Esophagus mucosa (tissue), 1 donor: ENCODE results near the gene OBSCN. TPM values are rescaled to one million over a fixed set of nuclear protein-coding genes. Genes with fewer than 3 reads are reported as not detected.

Source experiments
- ATAC-seq: fragments of 200-7000 bp; cut with Tn5 transposase; one replicate; pipeline ENCODE4 v1.9.1; 2020
- total RNA-seq: library from RNA; stranded (reverse); gene quantifications from one replicate; pipeline ENCODE4 v1.2.4, GENCODE V29; 2023
- donor health status: DM: yes; HTN: yes; CAD: no.

The OBSCN gene
- total RNA-seq, 1 donor from 2014 or later: 9.8 TPM

DNA sequence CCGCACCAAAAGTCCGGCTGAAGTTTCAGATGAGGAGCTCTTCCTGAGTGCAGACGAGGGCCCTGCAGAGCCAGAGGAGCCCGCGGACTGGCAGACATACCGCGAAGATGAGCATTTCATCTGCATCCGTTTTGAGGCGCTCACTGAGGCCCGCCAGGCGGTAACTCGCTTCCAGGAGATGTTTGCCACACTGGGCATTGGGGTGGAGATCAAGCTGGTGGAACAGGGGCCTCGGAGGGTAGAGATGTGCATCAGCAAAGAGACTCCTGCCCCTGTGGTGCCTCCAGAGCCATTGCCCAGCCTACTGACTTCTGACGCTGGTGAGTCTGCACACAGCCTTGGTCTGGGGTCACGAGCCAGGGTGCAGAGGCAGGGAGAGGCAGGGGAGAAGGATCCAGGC is 114.1 kb downstream of the OBSCN start:
- ATAC-seq: no peak

GRCh38 chr1:228323401-228323800 is 115.6 kb downstream of the OBSCN start:
- no peak for ATAC-seq

DNA sequence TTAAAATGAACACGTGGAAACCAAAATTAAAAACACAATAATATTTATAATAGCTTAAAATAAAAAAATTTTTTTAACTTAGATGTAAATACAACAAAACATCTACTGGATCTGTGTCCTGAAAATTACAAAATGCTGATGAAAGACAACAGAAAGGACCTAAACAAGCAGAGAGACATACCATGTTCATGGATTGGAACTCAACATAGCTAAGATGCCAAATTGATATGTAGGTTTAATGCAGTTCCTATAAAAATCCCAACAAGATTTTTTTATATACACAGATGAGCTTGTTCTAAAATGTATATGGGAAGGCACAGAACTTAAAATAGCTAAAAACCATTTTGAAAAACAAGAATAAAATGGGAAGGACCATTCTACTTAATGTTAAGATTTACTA is 117.4 kb downstream of the OBSCN start:
- no peak for ATAC-seq

DNA sequence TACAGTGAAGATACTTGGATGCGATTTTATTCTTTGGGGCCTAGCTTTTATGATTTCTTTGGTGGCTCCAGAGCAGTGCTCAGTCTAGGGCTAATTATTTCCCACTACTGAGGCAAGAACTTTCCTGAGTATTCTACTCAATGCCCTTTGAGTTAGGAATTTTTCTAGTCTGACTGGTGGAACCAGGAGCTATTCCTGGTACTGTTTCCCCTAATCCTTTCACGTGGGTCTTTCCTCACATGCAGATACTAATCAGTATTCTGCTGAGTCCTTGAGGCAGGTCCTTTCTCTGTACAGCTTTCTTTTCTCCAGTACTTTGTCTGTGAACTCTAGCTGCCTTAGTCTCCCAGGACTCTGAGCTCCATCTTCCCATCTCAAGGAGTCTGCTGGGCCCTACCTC is 122.0 kb downstream of the OBSCN start:
- ATAC-seq: no peak

DNA sequence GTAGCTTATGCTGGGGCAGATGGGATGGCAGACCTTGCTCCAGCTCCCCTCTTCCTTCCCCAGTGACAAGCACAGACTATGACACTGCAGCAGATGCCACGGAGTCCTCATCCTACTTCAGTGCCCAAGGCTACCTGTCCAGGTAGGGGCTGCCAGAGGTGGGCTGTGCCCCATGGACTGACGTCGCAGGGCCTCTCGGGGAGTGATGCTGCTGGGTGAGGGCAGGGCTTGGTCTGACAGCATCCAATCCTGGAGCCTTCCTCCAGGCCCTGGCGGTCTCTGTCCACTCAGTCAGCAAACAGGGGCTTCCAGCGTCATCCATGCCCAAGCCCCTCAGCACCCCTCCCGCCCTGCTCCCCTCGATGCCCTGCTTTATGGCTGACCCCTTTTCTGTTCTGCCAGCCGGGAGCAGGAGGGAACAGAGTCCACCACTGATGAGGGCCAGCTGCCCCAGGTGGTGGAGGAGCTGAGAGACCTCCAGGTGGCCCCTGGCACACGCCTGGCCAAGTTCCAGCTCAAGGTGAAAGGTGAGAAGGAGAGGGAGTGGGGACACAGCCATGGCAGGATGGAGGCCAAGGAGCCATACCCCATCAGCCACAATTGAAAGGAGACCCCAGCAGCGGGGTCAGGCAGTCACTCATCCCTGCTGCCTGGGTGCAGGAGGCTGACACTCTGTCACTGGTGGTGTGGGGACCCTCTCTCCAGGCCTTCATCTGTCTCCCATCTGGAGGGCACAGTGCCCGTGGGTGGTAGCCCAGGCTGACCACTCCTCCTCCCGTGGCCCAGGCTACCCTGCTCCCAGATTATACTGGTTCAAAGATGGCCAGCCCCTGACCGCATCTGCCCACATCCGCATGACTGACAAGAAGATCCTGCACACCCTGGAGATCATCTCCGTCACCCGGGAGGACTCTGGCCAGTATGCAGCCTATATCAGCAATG is 125.2 kb downstream of the OBSCN start:
- no peak for ATAC-seq

DNA sequence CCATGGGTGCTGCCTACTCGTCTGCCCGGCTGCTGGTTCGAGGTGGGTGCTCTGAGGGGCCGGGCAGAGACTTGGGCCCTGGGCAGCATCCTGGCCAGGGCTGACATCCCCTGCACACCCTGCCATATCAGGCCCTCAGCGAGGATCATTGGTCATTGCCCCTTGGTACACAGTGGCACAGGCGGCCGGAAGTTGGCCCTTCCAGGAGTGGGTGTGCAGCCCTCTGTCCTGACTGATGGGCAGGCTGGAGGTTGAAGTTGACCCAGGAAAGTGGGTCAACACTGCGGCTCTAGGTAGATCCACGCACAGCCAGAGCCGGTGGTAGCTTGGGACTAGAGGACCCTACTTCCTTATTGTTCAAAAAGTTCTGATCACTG is 125.9 kb downstream of the OBSCN start:
- no peak for ATAC-seq

- no peak for ATAC-seq
Measured at GRCh38 chr1:228334226-228334935, 126.5 kb downstream of the OBSCN start.

GRCh38 chr1:228334954-228335353 is 127.1 kb downstream of the OBSCN start:
- no peak for ATAC-seq

GRCh38 chr1:228335406-228336307 is 127.8 kb downstream of the OBSCN start:
- ATAC-seq: no peak

GRCh38 chr1:228336308-228337030 is 128.6 kb downstream of the OBSCN start:
- ATAC-seq: no peak

- no peak for ATAC-seq
Measured at GRCh38 chr1:228337031-228337564, 129.3 kb downstream of the OBSCN start.

- ATAC-seq: no peak
Measured at GRCh38 chr1:228337711-228338520, 130.1 kb downstream of the OBSCN start.

- no peak for ATAC-seq
Measured at GRCh38 chr1:228338521-228339051, 130.7 kb downstream of the OBSCN start.

- no peak for ATAC-seq
Measured at GRCh38 chr1:228339059-228339704, 131.3 kb downstream of the OBSCN start.

GRCh38 chr1:228339766-228340685 is 132.2 kb downstream of the OBSCN start:
- ATAC-seq: no peak

DNA sequence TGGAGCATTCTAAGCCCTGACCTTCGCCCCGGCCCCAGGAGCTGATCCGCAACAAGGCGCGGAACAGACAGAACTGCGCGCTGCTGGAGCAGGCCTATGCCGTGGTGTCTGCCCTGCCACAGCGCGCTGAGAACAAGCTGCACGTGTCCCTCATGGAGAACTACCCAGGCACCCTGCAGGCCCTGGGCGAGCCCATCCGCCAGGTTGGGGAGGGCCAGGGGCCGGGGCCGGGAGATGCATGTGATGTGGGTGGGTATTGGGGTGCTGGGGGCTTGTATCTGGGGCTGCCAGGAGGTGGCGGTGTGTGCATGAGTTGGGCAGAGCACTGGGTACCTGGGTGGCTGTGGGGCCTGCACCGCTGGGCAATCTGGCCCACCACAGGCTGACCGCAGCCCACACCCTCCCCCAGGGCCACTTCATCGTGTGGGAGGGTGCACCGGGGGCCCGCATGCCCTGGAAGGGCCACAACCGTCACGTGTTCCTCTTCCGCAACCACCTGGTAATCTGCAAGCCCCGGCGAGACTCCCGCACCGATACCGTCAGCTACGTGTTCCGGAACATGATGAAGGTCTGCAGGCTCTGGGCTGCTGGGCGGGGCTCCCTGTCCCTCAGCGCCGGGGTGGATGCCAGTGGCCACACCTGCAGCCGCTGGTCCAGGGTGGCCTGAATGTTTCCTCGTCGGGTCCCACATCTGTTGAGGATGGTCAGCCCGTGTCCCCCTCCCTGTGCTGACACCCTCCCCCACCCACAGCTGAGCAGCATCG is 133.0 kb downstream of the OBSCN start:
- no peak for ATAC-seq

- ATAC-seq: no peak
Measured at GRCh38 chr1:228341450-228341813, 133.6 kb downstream of the OBSCN start.
